LNCAP (cell line): ENCODE measurements around the gene ARMC10.

Experiments
- TF ChIP-seq, protein P1 (sequence below): fragments of 450-650 bp; IDR thresholded peaks from 2 replicates; pipeline ENCODE4 v1.5.1; 2017; ENCODE audit warnings: mild to moderate bottlenecking

The ARMC10 gene

DNA sequence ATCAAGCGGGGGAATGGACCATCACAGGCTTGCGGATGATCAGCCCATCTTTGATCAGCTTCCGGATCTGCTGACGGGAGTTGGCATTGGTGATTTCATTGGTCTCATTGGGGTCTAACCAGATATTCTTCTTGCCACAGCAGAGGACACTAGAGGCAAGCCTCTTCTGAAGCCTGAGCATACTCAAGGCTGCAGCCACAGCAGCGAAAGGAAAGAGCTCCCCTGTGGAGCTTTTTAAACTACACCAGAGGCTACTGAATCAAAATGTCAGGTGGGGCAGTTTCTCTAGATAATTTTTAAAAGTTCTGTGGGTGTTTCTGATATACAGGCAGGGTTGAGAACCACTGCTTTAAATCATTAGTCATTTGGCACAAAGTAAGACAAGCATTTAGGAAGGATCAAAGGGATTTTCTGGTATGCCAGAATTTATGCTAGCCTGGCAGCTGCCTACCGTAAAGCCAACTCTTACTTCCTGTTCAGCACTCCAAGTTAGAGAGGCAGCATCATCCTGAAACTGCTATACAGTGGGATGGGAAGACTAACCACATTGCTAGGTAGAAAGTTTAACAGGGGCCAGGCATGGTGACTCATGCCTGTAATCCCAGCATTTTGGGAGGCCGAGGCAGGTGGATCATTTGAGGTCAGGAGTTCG lies 66.9 kb downstream of the ARMC10 start:
- TF ChIP-seq, protein P1, sequence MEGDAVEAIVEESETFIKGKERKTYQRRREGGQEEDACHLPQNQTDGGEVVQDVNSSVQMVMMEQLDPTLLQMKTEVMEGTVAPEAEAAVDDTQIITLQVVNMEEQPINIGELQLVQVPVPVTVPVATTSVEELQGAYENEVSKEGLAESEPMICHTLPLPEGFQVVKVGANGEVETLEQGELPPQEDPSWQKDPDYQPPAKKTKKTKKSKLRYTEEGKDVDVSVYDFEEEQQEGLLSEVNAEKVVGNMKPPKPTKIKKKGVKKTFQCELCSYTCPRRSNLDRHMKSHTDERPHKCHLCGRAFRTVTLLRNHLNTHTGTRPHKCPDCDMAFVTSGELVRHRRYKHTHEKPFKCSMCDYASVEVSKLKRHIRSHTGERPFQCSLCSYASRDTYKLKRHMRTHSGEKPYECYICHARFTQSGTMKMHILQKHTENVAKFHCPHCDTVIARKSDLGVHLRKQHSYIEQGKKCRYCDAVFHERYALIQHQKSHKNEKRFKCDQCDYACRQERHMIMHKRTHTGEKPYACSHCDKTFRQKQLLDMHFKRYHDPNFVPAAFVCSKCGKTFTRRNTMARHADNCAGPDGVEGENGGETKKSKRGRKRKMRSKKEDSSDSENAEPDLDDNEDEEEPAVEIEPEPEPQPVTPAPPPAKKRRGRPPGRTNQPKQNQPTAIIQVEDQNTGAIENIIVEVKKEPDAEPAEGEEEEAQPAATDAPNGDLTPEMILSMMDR: no peak

DNA sequence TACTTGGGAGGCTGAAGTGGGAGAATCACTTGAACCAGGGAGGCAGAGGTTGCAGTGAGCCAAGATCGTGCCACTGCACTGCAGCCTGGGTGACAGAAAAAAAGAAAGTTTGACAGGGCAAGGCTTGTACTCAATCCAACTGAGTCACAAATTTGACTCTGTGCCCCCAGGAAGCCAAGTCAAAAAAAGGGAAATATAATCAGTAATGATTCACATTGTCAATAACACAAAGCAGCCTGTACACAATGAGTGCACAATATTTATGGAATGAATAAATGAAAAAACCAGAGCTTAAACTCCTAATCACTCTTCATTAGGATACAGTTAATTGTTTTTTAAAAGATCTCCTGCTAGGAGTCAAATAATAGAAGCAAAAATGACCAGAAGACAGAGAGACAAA lies 67.6 kb downstream of the ARMC10 start:
- TF ChIP-seq, protein P1: no peak

DNA sequence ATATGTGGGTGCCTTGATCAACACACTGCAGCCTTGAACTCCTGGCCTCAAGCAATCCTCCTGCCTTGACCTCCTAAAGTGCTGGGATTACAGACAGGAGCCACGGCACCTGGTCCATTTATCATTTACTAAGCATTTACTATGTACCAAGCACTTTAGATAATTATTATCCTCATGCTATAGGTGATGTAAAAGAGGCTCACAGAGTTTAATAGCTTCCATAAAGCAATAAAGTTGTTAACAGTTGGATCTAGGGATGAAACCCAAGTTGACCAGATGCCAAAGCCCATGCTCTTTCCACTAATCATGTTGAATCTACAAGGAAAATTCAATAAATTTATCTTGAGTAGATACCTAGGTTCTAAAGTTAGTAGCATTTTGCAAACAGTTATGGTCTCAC lies 68.9 kb downstream of the ARMC10 start:
- TF ChIP-seq, protein P1: no peak

DNA sequence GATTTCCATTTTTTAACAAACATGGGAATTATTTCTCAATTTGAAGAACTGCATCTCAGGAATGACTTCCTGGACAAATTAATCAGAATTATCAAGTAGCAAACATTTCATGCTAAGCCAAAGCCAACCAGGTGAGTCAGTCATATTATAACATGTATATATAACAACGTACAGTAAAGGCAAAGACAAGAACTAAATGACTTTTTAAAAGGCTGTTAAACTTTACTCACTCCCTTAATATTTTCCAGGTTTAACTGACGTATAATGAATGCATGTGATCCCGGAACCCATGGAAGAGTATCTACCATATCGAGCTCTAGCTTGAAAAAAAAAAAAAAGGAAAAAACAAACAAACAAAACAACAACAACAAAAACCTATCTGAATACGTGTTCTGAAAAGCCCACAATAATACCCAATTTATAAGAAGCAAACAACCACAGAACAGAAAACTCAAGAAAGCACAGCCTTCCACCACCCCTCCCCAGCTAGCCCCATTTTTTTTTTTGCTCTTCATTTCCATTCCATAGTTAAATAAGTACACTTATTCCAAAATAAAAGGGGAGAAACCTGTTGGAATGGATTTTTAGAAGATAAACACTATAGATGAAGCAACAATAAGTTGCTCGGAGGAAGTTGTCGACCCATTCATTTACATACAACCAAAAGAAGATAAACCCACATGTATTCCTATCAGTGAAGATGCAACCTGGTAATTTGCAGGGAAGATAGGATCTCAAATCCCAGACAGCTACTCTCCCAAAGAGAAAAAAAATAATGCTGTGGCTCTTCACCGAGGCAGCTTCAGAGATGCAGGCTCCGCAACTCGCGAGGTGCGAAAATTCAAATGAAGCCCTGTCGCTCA lies 73.4 kb downstream of the ARMC10 start:
- TF ChIP-seq, protein P1: no peak
